NK-92 (cell line): ENCODE data around the gene ST3GAL3.
A peak's percentile ranks its signal among the peaks of the same experiment; 100 is the strongest.

Experiments
- DNase-seq: peaks from one replicate; lab custom pipeline; 2025; ENCODE audit not compliant: unreplicated experiment; lab: John Stamatoyannopoulos, UW

Gene ST3GAL3, protein sequence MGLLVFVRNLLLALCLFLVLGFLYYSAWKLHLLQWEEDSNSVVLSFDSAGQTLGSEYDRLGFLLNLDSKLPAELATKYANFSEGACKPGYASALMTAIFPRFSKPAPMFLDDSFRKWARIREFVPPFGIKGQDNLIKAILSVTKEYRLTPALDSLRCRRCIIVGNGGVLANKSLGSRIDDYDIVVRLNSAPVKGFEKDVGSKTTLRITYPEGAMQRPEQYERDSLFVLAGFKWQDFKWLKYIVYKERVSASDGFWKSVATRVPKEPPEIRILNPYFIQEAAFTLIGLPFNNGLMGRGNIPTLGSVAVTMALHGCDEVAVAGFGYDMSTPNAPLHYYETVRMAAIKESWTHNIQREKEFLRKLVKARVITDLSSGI

DNA sequence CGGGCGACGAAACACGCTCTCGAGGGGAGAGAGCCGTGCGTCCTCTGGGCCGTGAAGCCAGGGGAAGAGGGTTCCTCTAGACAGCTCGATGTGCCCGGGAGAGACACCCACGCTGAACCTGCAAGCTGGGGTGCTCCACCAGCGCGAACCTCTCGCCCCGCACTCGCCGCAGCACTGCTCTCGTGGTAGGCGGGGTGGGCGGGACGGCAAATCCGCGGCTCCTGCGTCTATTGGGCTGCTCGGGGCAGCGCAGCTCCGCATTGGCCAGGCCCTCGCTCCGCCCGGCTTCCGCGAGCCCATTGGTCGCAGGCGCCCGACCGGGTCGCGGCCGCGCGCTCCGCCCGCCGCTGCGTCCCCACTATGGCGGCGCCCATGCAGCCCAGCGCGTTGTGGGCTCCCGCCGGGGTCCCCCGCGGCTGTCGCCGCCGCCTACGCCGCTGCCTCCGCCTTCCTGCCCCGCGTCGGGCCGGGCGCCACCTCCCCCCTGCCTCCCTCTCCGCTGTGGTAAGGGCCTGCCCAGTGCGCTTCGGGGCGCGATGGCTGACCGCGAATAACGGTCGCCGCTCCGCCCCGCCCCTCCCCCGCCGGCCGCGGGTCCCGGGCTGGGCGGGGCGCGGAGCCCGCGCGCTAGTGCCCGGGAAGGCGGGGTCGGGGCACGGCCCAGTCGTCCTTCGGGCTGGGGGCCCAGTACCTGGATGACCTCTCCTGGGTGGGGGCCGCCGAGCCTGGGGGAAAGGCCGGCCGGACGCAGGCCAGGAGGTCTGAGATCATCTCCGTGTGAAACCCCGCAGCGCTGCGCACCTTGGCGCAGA is at the start of gene ST3GAL3:
TSS of gene ST3GAL3 (plus strand) at position 347 of the 812 bp plus-strand sequence. CDS start 28,727 bp downstream, outside the sequence.
- peak; percentile 27 for DNase-seq

DNA sequence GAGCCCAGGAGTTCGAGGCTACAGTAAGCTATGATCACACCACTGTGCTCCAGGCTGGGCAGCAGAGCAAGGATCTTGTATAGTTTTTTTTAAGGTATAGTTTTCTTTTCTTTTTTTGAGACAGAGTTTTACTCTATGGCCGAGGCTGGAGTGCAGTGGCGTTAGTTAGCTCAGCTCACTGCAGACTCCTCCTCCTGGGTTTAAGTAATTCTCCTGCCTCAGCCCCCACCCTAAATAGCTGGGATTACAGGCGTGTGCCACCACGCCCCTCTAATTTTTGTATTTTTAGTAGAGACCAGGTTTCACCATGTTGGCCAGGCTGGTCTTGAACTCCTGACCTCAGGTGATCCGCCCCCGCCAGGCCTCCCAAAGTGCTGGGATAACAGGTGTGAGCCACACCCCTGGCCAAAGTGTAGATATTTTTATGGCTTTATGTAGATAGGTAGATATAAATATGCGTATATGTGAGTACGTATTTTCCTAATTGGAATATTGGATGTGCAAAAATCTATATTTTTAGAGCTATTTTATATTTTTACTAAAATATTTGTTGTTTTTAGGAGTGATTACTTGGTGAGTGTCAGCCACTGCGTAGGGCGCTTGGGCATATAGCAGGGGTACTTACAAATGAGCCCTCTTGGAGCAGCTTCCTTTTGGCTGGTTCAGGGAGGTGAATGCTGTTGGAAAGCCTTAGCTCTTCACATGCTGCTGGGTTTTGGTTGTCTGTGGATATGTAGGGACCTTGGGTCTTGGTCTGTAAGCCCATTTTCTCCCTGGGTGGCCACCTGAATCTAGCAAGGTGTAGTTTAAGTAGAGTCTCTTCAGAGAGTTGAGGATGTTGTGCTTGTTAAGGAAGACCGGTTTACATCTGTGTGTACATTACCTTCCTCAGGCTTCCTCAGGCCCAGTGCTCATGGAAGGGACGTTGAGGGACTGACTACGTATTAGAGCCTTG is 47.8 kb upstream of the ST3GAL3 start:
- no peak for DNase-seq

GRCh38 chr1:43660355-43660754 is 47.0 kb upstream of the ST3GAL3 start:
- no peak for DNase-seq

DNA sequence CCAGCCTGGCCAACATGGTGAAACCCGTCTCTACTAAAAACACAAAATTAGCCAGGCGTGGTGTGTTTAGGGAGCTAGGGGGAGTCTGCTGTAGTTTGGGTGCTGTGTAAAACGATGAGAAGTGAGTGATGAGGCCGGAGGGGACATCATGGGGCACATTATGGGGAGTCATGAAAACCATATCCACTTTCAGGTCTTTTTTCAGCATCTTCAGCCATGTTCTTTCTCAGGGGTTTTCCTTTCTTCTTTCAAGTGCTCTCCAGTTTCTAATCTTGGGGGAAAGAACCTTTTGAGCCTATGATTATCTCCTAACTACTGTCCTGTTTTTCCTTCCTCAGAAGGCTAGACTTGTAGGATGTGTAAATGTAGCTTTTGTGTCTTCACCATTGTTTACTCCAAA is 43.0 kb upstream of the ST3GAL3 start:
- DNase-seq, result no peak

DNA sequence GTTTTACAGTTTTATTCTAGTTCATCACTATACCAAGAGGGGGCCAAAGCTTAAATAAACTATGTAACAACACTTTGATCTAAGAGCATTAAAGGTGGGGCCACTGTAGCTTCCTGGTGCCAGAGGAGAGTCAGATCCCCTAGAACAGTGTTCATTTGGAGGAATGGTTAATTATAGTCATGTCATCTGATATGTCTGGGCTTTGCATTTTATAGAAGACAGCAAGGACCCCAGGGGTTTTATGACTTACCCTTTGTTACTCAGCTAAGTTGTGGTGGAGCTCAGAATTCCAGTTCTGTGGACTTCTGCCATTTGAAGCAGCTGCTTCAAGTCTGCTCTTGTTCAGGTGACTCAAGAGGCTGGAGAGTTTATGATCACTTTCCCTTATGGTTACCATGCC is 40.7 kb upstream of the ST3GAL3 start:
- no peak for DNase-seq

DNA sequence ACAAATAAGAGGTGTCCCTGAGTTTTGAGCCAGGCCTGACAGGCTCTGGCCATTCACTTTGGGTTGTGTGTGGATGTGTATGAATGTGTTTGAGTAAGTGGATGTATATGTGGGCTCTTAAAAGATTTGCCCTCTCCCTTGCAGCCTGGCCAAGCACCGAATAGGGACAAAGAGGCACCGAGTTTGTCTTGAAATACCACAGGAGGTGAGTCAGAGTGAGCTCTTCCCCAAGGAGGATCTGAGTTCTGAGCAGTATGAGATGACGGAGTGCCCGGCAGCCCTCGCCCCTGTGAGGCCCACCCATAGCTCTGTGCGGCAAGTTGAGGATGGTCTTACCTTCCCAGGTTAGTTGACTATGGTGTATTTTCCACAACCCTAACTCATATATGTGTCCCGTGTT is 38.4 kb upstream of the ST3GAL3 start:
- no peak for DNase-seq

- DNase-seq, result no peak
These were observed 37.5 kb upstream of the ST3GAL3 start for GRCh38 chr1:43669878-43670277.

DNA sequence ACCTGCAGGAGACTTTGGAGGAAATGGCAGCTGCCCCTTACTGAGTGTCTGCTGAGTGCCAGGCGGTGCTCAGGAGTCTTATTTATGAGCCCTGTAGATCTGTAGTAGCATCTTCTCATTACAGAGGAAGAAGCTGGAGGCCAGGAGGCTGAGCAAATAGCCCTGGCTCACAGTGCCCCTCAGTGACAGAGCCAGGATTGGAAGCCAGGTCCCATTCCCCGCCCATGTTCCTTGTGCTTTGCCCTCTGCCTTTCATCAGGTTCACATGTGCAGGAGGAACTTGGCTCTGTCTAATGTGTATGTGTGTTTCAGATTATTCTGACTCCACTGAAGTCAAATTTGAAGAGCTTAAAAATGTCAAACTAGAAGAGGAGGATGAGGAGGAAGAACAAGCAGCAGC is 36.1 kb upstream of the ST3GAL3 start:
- DNase-seq, result no peak

DNA sequence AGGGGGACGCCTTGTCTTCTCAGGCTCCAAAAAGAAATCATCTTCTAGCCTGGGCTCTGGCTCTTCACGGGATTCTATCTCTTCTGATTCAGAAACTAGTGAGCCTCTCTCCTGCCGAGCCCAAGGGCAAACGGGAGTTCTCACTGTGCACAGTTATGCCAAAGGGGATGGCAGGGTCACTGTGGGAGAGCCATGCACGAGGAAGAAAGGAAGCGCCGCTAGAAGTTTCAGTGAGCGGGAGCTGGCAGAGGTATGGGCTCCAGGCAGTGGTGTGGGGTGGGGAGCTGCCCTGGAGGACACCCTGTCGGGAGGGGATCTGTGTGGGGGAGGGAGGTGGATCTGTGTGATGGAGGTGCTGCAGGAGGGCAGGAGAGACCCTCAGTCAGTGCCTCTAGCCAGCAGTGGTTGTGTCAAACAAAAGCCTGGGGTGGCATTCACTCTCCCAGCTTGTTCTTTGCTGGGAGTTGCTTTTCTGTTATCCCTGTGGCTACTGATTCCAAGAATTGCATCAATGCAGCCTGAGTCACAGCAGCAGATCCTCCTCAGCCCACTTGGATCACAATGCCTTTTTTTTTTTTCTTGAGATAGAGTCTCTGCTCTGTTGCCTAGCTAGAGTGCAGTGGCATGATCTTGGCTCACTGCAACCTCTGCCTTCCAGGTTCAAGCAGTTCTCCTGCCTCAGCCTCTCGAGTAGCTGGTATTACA is 35.6 kb upstream of the ST3GAL3 start:
- DNase-seq, result no peak

DNA sequence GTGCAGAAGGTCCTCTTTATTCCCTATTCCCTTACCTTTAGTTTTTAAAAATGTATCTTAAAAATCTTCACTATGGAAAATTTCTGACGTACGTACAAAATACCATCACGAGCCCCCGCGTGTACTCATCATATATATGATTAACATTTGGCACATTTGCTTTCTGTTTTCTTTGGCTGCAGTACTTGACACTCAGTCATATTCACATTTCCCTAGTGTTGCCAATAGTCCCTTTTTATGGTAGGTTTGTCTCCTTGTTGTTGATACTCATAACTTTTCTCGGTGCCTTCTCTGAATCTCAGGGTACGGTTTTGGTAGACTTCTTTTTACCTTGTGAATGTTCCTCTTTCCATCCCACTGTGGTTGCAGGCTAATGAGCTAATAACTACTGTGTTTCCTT is 34.1 kb upstream of the ST3GAL3 start:
- no peak for DNase-seq

DNA sequence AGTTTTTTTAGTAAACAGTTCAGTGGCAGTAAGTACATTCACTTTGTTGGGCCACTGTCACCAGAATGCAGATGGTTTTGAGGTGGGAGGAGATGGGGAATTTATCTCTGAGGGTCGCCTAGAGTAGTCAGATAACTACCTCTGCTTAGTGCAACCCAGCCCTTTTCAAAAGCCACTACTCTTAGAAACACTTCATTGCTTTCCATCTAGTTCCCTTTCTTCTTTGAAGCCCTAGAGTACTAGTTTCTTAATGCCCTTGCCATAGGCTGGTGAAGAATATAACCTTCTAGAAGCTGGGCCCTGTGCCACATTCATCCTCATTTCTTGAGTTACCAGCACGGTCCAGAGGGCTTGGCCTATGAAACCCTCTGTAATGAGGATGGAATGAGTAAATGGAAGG is 28.4 kb upstream of the ST3GAL3 start:
- DNase-seq, result no peak

GRCh38 chr1:43683560-43683959 is 23.8 kb upstream of the ST3GAL3 start:
- DNase-seq, result no peak

GRCh38 chr1:43686801-43687200 is 20.5 kb upstream of the ST3GAL3 start:
- DNase-seq, result no peak

DNA sequence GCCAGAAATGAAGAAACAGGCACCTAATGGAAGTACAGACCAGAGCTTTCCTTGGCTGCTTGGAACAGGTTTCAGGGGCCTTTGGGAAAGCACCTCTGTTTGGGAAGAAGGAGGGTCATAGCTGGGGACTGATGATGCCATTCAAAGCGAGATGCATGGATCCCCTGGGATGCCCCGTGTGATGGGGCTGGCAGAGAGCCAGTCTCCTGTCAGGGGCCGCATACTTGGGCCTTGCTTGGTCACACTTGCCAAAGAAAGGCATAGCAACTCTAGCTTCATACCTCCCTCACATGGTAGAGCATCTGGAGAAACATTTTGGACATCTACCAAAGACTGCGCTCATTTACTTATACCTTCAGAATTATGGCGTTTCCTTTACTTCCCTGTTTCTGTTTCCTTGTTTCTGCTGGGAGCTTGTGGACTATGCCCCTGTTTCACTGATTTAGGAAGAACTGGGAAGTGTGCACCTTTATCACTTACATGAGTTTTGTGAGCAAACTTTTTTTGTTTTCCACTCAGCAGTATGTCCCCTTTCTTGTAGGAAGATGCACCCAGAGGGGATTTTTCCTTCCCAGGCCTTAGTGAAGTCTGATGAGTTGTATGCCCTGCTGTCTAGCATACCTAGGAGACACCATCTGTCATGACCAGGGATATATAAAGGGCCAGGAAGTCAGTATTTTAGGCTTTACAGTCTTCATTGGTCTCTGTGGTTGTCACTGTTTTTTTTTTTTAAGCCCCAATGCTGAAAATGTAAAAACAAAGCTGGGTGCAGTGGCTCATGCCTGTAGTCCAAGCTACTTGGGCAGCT is 19.8 kb upstream of the ST3GAL3 start:
- DNase-seq, result no peak

DNA sequence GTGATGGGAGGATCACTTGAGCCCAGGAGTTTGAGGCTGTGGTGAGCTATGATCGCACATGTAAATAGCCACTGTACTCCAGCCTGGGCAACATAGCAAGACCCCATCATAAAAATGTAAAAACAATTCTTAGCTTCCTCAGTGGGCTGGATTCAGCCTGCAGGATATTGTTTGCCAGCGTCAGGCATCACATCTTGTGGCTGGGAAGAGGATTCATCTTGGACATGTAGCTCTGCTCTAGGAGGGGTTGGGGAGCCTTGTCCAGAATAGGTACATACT is 19.3 kb upstream of the ST3GAL3 start:
- DNase-seq, result no peak

GRCh38 chr1:43688594-43689000 is 18.7 kb upstream of the ST3GAL3 start:
- no peak for DNase-seq

DNA sequence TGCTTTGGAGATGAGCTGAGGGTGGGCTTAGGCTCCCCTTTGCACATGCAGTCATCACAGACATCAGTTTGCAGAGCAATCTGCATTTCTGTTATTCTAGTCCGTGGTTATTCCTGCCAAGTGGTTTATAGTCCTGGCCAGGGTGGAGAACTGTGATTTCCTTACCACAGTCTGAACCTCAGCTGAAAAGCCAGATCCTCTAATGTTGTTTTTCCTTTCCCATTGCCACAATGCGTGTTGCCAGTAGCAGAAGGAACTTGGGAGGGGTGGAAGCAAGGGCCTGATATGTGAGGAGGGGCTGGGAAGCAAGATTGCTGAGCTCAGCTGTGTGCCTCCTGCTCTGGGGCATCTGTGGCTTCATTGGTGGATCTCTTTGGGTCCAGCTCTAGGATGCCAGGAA is 18.0 kb upstream of the ST3GAL3 start:
- no peak for DNase-seq

- DNase-seq, result no peak
These were observed 15.2 kb upstream of the ST3GAL3 start for GRCh38 chr1:43691871-43692815.

- DNase-seq, result no peak
These were observed 14.0 kb upstream of the ST3GAL3 start for GRCh38 chr1:43693371-43693770.
